Endothelial cell of umbilical vein (primary cell): Measurements from ENCODE around the gene RIPK3. TPM values are rescaled to one million over a fixed set of nuclear protein-coding genes. Genes with fewer than 3 reads are reported as not detected.

Experiments
- BruUV-seq: library from RNA; stranded (reverse); fragments of 400-500 nt; replicated peaks from 2 replicates; lab custom pipeline; 2021; lab: Mats Ljungman, UMichigan
- CTCF ChIA-PET: fragments of 300-600, 350-600 bp; sonication (Branson Sonifier 250); formaldehyde crosslinking; loops from one replicate; lab custom pipeline; 2021; ENCODE audit warnings: antibody characterized with exemption, inconsistent platforms; lab: Charles Lee
- POLR2A ChIA-PET: fragments of 300-600, 350-600 bp; sonication (Branson Sonifier 250); formaldehyde crosslinking; loops from one replicate; lab custom pipeline; 2021; ENCODE audit warnings: antibody characterized with exemption, inconsistent platforms; lab: Charles Lee
- DNase-seq: peaks from one replicate; pipeline ENCODE4 v3.0.0-alpha.2; 2011; ENCODE audit warnings: low read depth, low spot score
- FAIRE-seq: peaks from 2 replicates; lab custom pipeline; 2011; peaks lifted over from hg19 to GRCh38; lab: Jason Lieb, UNC
- H2AFZ ChIP-seq: 2 replicates; pipeline ENCODE4 v1.6.0; 2012; ENCODE audit warnings: low read depth, low read length, control low read depth, inconsistent platforms
- H3K27ac ChIP-seq: 2 replicates; pipeline ENCODE4 v1.5.1; 2011; ENCODE audit warnings: low read depth, mild to moderate bottlenecking, control low read depth, low read length, moderate library complexity; ENCODE audit not compliant: insufficient read depth
- H3K27me3 ChIP-seq, 2 experiments: 2 replicates each; pipeline versions ENCODE4 v1.6.0 to v1.6.1; 2011; ENCODE audit warnings: low read length in 2 of 2, mixed read lengths in 1 of 2; ENCODE audit not compliant: control insufficient read depth in 2 of 2, insufficient read depth in 2 of 2
- H3K36me3 ChIP-seq, 2 experiments: 2 replicates in 1 of 2; 3 replicates in 1 of 2; pipeline ENCODE4 v1.5.1; 2011; ENCODE audit warnings: low read length in 2 of 2, mild to moderate bottlenecking in 1 of 2, moderate library complexity in 1 of 2; ENCODE audit not compliant: control insufficient read depth in 2 of 2, insufficient read depth in 2 of 2; ENCODE audit errors: extremely low read depth in 1 of 2
- H3K4me1 ChIP-seq: 3 replicates; pipeline ENCODE4 v1.5.1; 2011; ENCODE audit warnings: mild to moderate bottlenecking, low read length; ENCODE audit not compliant: control insufficient read depth, insufficient read depth; ENCODE audit errors: extremely low read depth
- H3K4me2 ChIP-seq: 2 replicates; pipeline ENCODE4 v1.6.1; 2011; ENCODE audit warnings: low read length, control low read depth, mixed read lengths; ENCODE audit not compliant: insufficient read depth
- H3K4me3 ChIP-seq, 3 experiments: fragments of 200-600 bp in 1 of 3; sonication (generic), shearing (Covaris generic) in 1 of 3; replicated peaks in 1 of 3; 2 replicates each; pipeline ENCODE4 v1.5.1; 2011 to 2016; ENCODE audit warnings: control low read depth in 3 of 3, low read length in 3 of 3, mild to moderate bottlenecking in 2 of 3, inconsistent platforms in 1 of 3, low read depth in 1 of 3, moderate library complexity in 1 of 3; ENCODE audit not compliant: insufficient read depth in 1 of 3
- H3K79me2 ChIP-seq: 2 replicates; pipeline ENCODE4 v1.6.0; 2012; ENCODE audit warnings: low read length, inconsistent platforms; ENCODE audit not compliant: control insufficient read depth, insufficient read depth
- H3K9ac ChIP-seq: replicated peaks from 2 replicates; pipeline ENCODE3; 2011; ENCODE audit warnings: low read length, control low read depth; ENCODE audit not compliant: insufficient read depth; ENCODE audit errors: extremely low read depth
- H3K9me1 ChIP-seq: replicated peaks from 3 replicates; pipeline ENCODE4 v1.6.0; 2011; ENCODE audit warnings: mild to moderate bottlenecking, low read length; ENCODE audit not compliant: control insufficient read depth, insufficient read depth; ENCODE audit errors: extremely low read depth
- H3K9me3 ChIP-seq: replicated peaks from 2 replicates; pipeline ENCODE4 v1.5.1; 2012; ENCODE audit warnings: low read length, inconsistent platforms; ENCODE audit not compliant: control insufficient read depth, insufficient read depth
- H4K20me1 ChIP-seq: replicated peaks from 2 replicates; pipeline ENCODE3; 2011; ENCODE audit warnings: mild to moderate bottlenecking, low read length; ENCODE audit not compliant: control insufficient read depth, insufficient read depth; ENCODE audit errors: extremely low read depth
- EZH2 ChIP-seq: IDR thresholded peaks from 2 replicates; pipeline ENCODE4 v1.6.1; 2012; ENCODE audit warnings: borderline replicate concordance, low read depth, mild to moderate bottlenecking, moderate library complexity, low read length, inconsistent platforms; ENCODE audit not compliant: severe bottlenecking
- FOS ChIP-seq: IDR thresholded peaks from 2 replicates; pipeline ENCODE4 v1.6.1; 2011; ENCODE audit warnings: mild to moderate bottlenecking, low read length, moderate library complexity, borderline replicate concordance; ENCODE audit not compliant: insufficient read depth
- GATA2 ChIP-seq: IDR thresholded peaks from 2 replicates; pipeline ENCODE4 v1.7.0; 2011; ENCODE audit warnings: low read depth, mild to moderate bottlenecking, moderate library complexity, mixed read lengths, low read length; ENCODE audit not compliant: insufficient read length, insufficient read depth
- JUN ChIP-seq: IDR thresholded peaks from 2 replicates; pipeline ENCODE4 v1.6.1; 2011; ENCODE audit warnings: borderline replicate concordance, low read depth; ENCODE audit not compliant: insufficient read length, insufficient read depth
- MYC ChIP-seq: IDR thresholded peaks from one replicate; pipeline ENCODE4 v1.6.1; 2011; ENCODE audit warnings: mild to moderate bottlenecking, low read depth, low read length
- POLR2A ChIP-seq: IDR thresholded peaks from 2 replicates; pipeline ENCODE4 v1.6.1; 2012; ENCODE audit warnings: low read depth, mild to moderate bottlenecking, control low read depth, low read length
- POLR2AphosphoS5 ChIP-seq: IDR thresholded peaks from 2 replicates; pipeline ENCODE4 v1.6.1; 2012; ENCODE audit warnings: low read depth, mild to moderate bottlenecking, control low read depth, low read length, moderate library complexity; ENCODE audit not compliant: insufficient read depth
- dilution Hi-C: fragments of 300-500 bp; cut with MboI; formaldehyde crosslinking; loops from one replicate; pipeline ENCODE4 v1.15.0; 2019; ENCODE audit warnings: low sequenced_read_pairs; ENCODE audit not compliant: extremely low pct_ligation_motif_present
- intact Hi-C: fragments of 100-400 bp; cut with micrococcal nuclease; formaldehyde crosslinking; loops from one replicate; pipeline ENCODE4 v1.10.0; 2022
- polyA plus RNA-seq, 4 experiments: library from polyadenylated mRNA; depleted of rRNA in 3 of 4; stranded (reverse) in 3 of 4; unstranded in 1 of 4; fragments of >200 nt; gene quantifications; 2 replicates each; pipeline versions ENCODE4 v1.2.1 to v1.2.3, GENCODE V29; 2011 to 2012; ENCODE audit warnings: missing spikeins in 1 of 4
- total RNA-seq: library from RNA; stranded (reverse); gene quantifications from 2 replicates; pipeline ENCODE4 v1.2.3, GENCODE V29; 2021
- TF ChIP-seq, protein P1 (sequence below): IDR thresholded peaks from 2 replicates; pipeline ENCODE4 v1.6.1; 2011; ENCODE audit not compliant: insufficient read depth, insufficient read length
- TF ChIP-seq, protein P2 (sequence below), 2 donors: IDR thresholded peaks; 1 replicate in 1 of 2; 2 replicates in 1 of 2; pipeline ENCODE4 v1.5.1; 2011; ENCODE audit warnings: low read length in 2 of 2, mild to moderate bottlenecking in 2 of 2, moderate library complexity in 2 of 2, control low read depth in 1 of 2, inconsistent platforms in 1 of 2, low read depth in 1 of 2; ENCODE audit not compliant: insufficient read depth in 1 of 2; ENCODE audit errors: extremely low read depth in 1 of 2

Gene RIPK3
- total and polyA plus RNA-seq, 2 donors (not counting 3 experiments of a cell fraction or from before 2014, with no cell fraction given), result 3.1 to 5.1 TPM

DNA sequence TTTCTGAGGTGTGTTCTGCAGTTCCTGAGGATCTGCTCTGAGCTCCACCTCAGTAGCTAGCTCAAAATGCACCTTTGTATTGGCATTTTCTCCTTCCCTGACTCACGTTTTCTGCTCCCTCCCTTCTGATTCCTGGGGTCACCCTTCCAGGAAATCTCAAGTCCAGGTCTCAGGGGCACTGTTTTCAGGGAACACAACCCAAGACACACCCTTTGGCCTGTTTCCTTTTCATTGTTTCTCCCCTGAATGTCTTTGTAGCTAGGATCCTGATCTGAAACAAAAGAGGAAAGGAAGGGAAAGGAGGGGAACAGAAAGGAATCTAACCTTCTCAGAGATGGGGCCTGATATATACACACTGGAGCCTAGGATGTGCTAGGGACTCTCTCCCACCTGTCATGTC lies 7.3 kb upstream of the RIPK3 start:
- no peak overlapping the region for H2AFZ ChIP-seq
- intact Hi-C loops (no loop called here), dilution Hi-C loops (no loop called here)
- no peaks in the 10 kb centered on the region for H3K36me3 ChIP-seq
- H3K4me3 ChIP-seq, result no peak overlapping the region
- peaks cover 24 to 28% of the 10 kb centered on the region in 2 experiments for H3K27me3 ChIP-seq
- no peak overlapping the region for H3K27ac ChIP-seq
- H4K20me1 ChIP-seq, result no peaks in the 10 kb centered on the region
- ChIA-PET POLR2A (no interaction called here), CTCF (interaction anchor here (1.0 to 5.7 kb wide), 5 partner anchors 12 to 89 kb away, joined by 3 to 57 read pairs (median 7); partner anchors contain the start of gene ADCY4)
- H3K4me1 ChIP-seq, result no peaks in the 10 kb centered on the region
- H3K79me2 ChIP-seq, result no peaks in the 10 kb centered on the region
- H3K9ac ChIP-seq, result no peak overlapping the region
- no peaks in the 10 kb centered on the region for H3K9me3 ChIP-seq
- FAIRE-seq, result peak; percentile 55
- no peak for DNase-seq
- no TSS peak for BruUV-seq
- H3K4me2 ChIP-seq, result no peak overlapping the region
- TF ChIP-seq FOS, result no peak
- TF ChIP-seq POLR2A, result no peak
- H3K9me1 ChIP-seq, result no peaks in the 10 kb centered on the region

DNA sequence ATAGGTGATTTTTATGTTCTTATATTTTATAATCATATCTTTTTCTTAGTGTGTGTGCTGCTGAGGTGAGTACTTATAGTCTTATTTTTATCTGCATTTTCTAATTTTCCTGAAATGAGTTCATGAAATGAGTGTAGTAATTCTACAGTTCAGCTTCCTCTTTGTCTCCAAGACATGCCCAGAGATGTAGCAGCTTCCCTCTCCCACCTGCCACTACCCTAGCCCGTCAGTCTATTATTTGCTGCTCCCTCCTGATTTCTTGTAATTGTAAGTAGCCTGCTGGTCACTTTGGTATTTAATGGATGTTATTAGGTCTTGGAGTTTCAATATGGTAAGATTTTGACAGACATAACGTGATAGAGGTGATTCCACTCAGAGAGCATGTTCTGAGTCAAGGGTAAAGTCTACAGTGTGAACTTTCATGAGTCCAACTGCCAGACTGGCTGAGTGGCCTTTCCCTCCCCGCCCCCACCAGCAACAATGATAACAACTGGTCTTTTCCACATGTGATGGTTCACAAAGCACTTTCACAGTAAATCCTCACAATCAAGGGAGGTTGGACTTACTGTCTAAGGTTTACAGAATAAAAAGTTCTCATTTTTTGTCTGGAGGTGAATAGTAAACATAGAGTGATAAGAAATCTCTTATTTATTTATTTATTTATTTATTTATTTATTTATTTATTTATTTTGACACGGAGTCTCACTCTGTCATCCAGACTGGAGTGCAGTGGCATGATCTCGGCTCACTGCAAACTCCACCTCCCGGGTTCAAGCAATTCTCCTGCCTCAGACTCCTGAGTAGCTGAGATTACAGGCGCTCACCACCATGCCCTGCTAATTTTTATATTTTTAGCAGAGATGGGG lies 4.2 kb upstream of the RIPK3 start:
- dilution Hi-C loops, result no loop called here
- intact Hi-C loops, result no loop called here
- TF ChIP-seq, protein P1, sequence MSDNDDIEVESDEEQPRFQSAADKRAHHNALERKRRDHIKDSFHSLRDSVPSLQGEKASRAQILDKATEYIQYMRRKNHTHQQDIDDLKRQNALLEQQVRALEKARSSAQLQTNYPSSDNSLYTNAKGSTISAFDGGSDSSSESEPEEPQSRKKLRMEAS, result no peak
- no peak for TF ChIP-seq EZH2
- no peak for TF ChIP-seq MYC
- TF ChIP-seq GATA2, result no peak
- TF ChIP-seq POLR2A, result no peak
- TF ChIP-seq FOS, result no peak
- TF ChIP-seq, protein P2, sequence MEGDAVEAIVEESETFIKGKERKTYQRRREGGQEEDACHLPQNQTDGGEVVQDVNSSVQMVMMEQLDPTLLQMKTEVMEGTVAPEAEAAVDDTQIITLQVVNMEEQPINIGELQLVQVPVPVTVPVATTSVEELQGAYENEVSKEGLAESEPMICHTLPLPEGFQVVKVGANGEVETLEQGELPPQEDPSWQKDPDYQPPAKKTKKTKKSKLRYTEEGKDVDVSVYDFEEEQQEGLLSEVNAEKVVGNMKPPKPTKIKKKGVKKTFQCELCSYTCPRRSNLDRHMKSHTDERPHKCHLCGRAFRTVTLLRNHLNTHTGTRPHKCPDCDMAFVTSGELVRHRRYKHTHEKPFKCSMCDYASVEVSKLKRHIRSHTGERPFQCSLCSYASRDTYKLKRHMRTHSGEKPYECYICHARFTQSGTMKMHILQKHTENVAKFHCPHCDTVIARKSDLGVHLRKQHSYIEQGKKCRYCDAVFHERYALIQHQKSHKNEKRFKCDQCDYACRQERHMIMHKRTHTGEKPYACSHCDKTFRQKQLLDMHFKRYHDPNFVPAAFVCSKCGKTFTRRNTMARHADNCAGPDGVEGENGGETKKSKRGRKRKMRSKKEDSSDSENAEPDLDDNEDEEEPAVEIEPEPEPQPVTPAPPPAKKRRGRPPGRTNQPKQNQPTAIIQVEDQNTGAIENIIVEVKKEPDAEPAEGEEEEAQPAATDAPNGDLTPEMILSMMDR (IDR thresholded peaks at IDR 0.05; ENCODE audit: extremely low read depth in 1 of 2, insufficient read depth in 1 of 2, low read depth in 1 of 2, low read length in 2 of 2), result no peak
- TF ChIP-seq POLR2AphosphoS5, result no peak
- TF ChIP-seq JUN, result no peak
- Histone ChIP-seq H2AFZ (no peak overlapping the region), H3K4me3 (no peak overlapping the region), H3K9me1 (no peaks in the 10 kb centered on the region), H3K4me1 (peaks cover 9% of the 10 kb centered on the region), H3K27ac (no peak overlapping the region), H3K79me2 (no peaks in the 10 kb centered on the region), H3K4me2 (no peak overlapping the region), H3K9ac (no peak overlapping the region), H3K36me3 (no peaks in the 10 kb centered on the region), H3K27me3 (peaks cover 8 to 9% of the 10 kb centered on the region in 2 experiments), H3K9me3 (no peaks in the 10 kb centered on the region), H4K20me1 (no peaks in the 10 kb centered on the region)
- DNase-seq, result no peak
- no peak for FAIRE-seq
- ChIA-PET POLR2A (no interaction called here), CTCF (interaction anchor here (0.7 to 5.7 kb wide), 4 partner anchors 9 to 87 kb away, joined by 3 to 57 read pairs (median 5); partner anchors contain the start of gene ADCY4)
- no TSS peak for BruUV-seq
